ENCODE measurements around the gene HOXA5.

The HOXA5 gene

DNA sequence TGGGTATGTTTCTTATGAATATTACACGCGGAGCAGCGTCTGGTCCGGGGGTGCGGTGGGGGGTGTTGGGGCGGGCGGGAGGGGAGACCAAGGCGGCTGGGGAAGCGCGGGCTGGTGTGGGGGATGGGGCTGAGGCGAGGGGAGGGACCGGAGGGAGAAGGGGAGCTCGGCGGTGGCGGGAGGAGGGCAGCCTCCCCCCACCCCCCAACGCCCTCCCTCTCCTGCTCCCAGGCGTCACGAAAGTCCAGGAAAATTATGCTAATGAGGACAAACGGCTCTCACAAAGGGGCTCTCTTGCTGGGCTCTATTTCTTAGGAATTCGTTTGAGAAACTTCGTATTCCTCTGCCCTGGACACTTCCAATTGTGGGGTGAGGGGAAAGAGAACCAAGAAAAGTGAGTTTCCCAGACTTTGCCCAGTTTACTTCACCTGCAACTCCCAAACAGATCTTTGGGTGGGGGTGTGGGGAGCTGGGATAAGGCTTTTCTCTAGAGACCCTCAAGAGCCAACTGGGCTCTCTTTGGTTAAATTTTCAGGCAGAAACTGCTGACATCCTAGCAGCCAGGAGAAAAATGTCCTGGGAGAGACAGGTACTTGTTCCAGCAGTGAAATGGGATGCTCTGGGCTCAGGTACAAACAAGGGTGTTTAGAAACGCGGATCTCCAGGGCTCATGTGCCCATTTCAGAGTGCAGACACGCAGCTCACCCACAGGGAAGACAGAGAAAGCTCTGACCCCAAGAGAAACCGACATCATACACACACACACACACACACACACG is 29.3 kb downstream of the HOXA5 start:
- ATAC-seq: no peak
- no peak for TF ChIP-seq ESRRG (CRISPR knock-in tag; IDR thresholded peaks at IDR 0.05)
- no peak for TF ChIP-seq ZC3H10 (CRISPR knock-in tag; IDR thresholded peaks at IDR 0.05)
- no peak for TF ChIP-seq GLIS3 (CRISPR knock-in tag; IDR thresholded peaks at IDR 0.05)
- TF ChIP-seq OSR1 (CRISPR knock-in tag; IDR thresholded peaks at IDR 0.05): no peak
- TF ChIP-seq, protein P1, sequence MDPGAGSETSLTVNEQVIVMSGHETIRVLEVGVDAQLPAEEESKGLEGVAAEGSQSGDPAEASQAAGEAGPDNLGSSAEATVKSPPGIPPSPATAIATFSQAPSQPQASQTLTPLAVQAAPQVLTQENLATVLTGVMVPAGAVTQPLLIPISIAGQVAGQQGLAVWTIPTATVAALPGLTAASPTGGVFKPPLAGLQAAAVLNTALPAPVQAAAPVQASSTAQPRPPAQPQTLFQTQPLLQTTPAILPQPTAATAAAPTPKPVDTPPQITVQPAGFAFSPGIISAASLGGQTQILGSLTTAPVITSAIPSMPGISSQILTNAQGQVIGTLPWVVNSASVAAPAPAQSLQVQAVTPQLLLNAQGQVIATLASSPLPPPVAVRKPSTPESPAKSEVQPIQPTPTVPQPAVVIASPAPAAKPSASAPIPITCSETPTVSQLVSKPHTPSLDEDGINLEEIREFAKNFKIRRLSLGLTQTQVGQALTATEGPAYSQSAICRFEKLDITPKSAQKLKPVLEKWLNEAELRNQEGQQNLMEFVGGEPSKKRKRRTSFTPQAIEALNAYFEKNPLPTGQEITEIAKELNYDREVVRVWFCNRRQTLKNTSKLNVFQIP (CRISPR knock-in tag; IDR thresholded peaks at IDR 0.05; ENCODE audit: borderline replicate concordance, low read depth): no peak

DNA sequence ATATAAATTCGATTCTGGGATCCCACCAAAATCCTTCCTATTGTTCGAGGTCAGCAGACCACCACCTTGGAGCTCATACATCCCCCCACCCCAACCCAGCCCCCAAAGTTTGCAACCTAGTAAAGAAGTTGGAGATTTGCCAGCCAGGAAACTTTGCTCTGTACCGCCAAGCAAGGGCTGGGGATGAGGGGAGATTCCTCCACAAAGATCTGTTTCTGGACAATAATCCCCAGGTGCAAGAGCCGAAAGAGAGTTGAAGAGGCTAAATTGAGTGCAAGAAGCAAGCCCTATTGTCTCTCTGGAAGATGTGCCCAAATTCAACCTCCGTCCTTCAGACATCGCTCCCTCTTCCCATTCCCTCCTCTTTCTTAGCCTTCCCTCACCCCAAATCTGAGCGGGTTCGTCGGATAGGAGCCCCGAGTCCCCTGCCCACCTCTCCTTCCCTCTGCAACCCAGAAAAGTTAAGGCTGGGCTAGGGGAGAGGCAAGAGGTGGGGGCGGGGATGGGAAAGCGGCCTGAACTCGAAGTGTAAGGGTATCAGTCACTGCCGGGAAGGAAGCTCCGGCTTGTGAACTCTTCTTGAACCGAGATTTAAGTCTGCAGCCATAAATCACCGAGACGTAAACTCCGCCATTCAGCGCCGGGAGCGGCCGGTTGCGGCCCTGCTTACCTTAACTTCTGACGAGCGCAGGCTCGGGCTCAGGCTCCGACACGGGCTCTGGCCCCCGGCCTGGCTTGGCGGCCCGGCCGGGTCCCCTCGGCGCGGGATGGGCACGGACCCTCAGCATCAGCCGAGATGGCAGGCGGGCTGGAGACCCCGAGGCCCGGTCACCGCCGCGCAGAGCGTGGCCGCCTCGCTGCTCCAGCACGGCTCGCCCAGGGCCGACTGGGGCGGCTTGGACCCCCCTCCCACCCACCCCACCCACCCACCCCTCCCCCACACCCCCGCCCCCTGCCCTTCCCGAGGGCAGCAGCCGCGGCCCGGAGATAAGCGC is 30.2 kb downstream of the HOXA5 start:
- TF ChIP-seq, protein P1 (CRISPR knock-in tag; IDR thresholded peaks at IDR 0.05; ENCODE audit: borderline replicate concordance, low read depth): no peak
- TF ChIP-seq, protein P2, sequence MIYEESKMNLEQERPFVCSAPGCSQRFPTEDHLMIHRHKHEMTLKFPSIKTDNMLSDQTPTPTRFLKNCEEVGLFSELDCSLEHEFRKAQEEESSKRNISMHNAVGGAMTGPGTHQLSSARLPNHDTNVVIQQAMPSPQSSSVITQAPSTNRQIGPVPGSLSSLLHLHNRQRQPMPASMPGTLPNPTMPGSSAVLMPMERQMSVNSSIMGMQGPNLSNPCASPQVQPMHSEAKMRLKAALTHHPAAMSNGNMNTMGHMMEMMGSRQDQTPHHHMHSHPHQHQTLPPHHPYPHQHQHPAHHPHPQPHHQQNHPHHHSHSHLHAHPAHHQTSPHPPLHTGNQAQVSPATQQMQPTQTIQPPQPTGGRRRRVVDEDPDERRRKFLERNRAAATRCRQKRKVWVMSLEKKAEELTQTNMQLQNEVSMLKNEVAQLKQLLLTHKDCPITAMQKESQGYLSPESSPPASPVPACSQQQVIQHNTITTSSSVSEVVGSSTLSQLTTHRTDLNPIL (CRISPR knock-in tag; IDR thresholded peaks at IDR 0.05; ENCODE audit: low read depth): no peak
- TF ChIP-seq, protein P3, sequence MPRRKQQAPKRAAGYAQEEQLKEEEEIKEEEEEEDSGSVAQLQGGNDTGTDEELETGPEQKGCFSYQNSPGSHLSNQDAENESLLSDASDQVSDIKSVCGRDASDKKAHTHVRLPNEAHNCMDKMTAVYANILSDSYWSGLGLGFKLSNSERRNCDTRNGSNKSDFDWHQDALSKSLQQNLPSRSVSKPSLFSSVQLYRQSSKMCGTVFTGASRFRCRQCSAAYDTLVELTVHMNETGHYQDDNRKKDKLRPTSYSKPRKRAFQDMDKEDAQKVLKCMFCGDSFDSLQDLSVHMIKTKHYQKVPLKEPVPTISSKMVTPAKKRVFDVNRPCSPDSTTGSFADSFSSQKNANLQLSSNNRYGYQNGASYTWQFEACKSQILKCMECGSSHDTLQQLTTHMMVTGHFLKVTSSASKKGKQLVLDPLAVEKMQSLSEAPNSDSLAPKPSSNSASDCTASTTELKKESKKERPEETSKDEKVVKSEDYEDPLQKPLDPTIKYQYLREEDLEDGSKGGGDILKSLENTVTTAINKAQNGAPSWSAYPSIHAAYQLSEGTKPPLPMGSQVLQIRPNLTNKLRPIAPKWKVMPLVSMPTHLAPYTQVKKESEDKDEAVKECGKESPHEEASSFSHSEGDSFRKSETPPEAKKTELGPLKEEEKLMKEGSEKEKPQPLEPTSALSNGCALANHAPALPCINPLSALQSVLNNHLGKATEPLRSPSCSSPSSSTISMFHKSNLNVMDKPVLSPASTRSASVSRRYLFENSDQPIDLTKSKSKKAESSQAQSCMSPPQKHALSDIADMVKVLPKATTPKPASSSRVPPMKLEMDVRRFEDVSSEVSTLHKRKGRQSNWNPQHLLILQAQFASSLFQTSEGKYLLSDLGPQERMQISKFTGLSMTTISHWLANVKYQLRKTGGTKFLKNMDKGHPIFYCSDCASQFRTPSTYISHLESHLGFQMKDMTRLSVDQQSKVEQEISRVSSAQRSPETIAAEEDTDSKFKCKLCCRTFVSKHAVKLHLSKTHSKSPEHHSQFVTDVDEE (CRISPR knock-in tag; IDR thresholded peaks at IDR 0.05): no peak
- ATAC-seq: no peak

DNA sequence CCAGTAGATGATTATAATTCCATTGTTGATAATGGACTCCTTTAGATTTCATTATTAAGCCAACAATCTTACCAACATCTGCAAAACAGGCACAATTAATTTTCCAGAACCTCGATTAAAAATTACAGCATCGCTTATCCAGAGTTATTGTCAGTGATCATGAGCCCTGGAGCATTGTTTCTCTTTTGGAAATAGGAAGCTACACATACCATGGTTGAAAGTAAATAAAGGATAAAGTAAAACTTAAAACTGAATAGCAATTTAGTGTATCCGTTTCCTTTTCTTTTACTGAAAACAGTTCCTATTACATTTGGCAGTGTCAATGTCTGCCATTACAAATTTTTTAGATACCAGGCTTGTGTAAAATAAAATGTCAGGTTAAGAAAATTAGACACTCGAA is 31.1 kb downstream of the HOXA5 start:
- no peak for ATAC-seq
- TF ChIP-seq TOX (CRISPR knock-in tag; IDR thresholded peaks at IDR 0.05; ENCODE audit: borderline replicate concordance) (no peak), CSDC2 (CRISPR knock-in tag; IDR thresholded peaks at IDR 0.05) (no peak), TCF4 (CRISPR knock-in tag; IDR thresholded peaks at IDR 0.05; ENCODE audit: borderline replicate concordance) (no peak), ISL1 (CRISPR knock-in tag; IDR thresholded peaks at IDR 0.05) (no peak), ZNF8 (CRISPR knock-in tag; IDR thresholded peaks at IDR 0.05) (no peak), ZC3H10 (CRISPR knock-in tag; IDR thresholded peaks at IDR 0.05) (no peak), ARNTL (CRISPR knock-in tag; IDR thresholded peaks at IDR 0.05; ENCODE audit: borderline replicate concordance, low read depth) (no peak), OSR1 (CRISPR knock-in tag; IDR thresholded peaks at IDR 0.05) (no peak), ZFP30 (CRISPR knock-in tag; IDR thresholded peaks at IDR 0.05) (no peak)
- TF ChIP-seq, protein P1 (CRISPR knock-in tag; IDR thresholded peaks at IDR 0.05; ENCODE audit: borderline replicate concordance, low read depth): no peak
- TF ChIP-seq, protein P2 (CRISPR knock-in tag; IDR thresholded peaks at IDR 0.05; ENCODE audit: low read depth): no peak
